ENCODE data around the gene TMEM182.

TMEM182 gene

GRCh38 chr2:102736410-102737409 is 25.1 kb upstream of the TMEM182 start:
- peaks cover 0 to 2% of the 10 kb centered on the region in 2 experiments for H3K36me3 ChIP-seq (ENCODE audit: control insufficient read depth in 1 of 2, insufficient read depth in 2 of 2, low read length in 2 of 2)
- H3K4me2 ChIP-seq (ENCODE audit: low read length): peak overlapping the region; percentile 88
- peak overlapping the region; percentile 90 for H4K12ac ChIP-seq (ENCODE audit: low read depth, low read length)
- H4K8ac ChIP-seq (ENCODE audit: low read depth, low read length): peak overlapping the region; percentile 94
- peaks cover 0 to 6% of the 10 kb centered on the region in 2 experiments for H3K4me1 ChIP-seq (ENCODE audit: control insufficient read depth in 1 of 2, insufficient read depth in 2 of 2, low read length in 2 of 2)
- H3K9me3 ChIP-seq (ENCODE audit: insufficient read depth, low read depth, low read length): no peaks in the 10 kb centered on the region
- H2BK5ac ChIP-seq (ENCODE audit: low read depth, low read length, poor library complexity): peak overlapping the region; percentile 65
- peaks cover 8% of the 10 kb centered on the region for H3K79me2 ChIP-seq (ENCODE audit: control insufficient read depth, insufficient read depth, low read length, poor library complexity)
- peak overlapping the region; percentile 91 for H3K4me3 ChIP-seq (ENCODE audit: low read depth, low read length)
- H2BK12ac ChIP-seq (ENCODE audit: low read length): no peak overlapping the region
- peak; percentile 64 to 89 for DNase-seq
- peaks cover 9% of the 10 kb centered on the region for H3K79me1 ChIP-seq (ENCODE audit: low read length)
- peak overlapping the region; percentile 85 for H3K18ac ChIP-seq (ENCODE audit: low read length)
- H3K4ac ChIP-seq (ENCODE audit: low read depth, low read length): peak overlapping the region; percentile 73
- peak overlapping the region; percentile 71 for H3K9ac ChIP-seq (ENCODE audit: low read length)
- H2AK5ac ChIP-seq (ENCODE audit: low read length): no peak overlapping the region
- H3K23ac ChIP-seq (ENCODE audit: low read length): no peak overlapping the region
- H3K27me3 ChIP-seq (ENCODE audit: insufficient read depth, low read length): no peaks in the 10 kb centered on the region
- H2BK120ac ChIP-seq (ENCODE audit: insufficient read depth, low read length, poor library complexity): peak overlapping the region; percentile 92
- peak overlapping the region; percentile 10 for H3K27ac ChIP-seq (ENCODE audit: low read depth, low read length)
- H4K91ac ChIP-seq (ENCODE audit: low read depth, low read length): peak overlapping the region; percentile 89
- H3K14ac ChIP-seq (ENCODE audit: low read length): peak overlapping the region; percentile 90
- peak overlapping the region; percentile 99 for H2AFZ ChIP-seq (ENCODE audit: insufficient read depth, low read length, poor library complexity)
- WGBS (ENCODE audit: extremely low coverage, insufficient coverage, insufficient read length): no CpG with 5 or more reads among the region's 52 CpGs

- no peaks in the 10 kb centered on the region for H3K27me3 ChIP-seq (ENCODE audit: insufficient read depth, low read length)
- H3K9ac ChIP-seq (ENCODE audit: low read length): no peak overlapping the region
- H3K27ac ChIP-seq (ENCODE audit: low read depth, low read length): no peak overlapping the region
- no peaks in the 10 kb centered on the region for H3K36me3 ChIP-seq (ENCODE audit: control insufficient read depth in 1 of 2, insufficient read depth in 2 of 2, low read length in 2 of 2)
- H4K91ac ChIP-seq (ENCODE audit: low read depth, low read length): no peak overlapping the region
- no peak overlapping the region for H2BK12ac ChIP-seq (ENCODE audit: low read length)
- peaks cover 0 to 6% of the 10 kb centered on the region in 2 experiments for H3K4me1 ChIP-seq (ENCODE audit: control insufficient read depth in 1 of 2, insufficient read depth in 2 of 2, low read length in 2 of 2)
- H3K23ac ChIP-seq (ENCODE audit: low read length): no peak overlapping the region
- H3K4ac ChIP-seq (ENCODE audit: low read depth, low read length): no peak overlapping the region
- H2AFZ ChIP-seq (ENCODE audit: insufficient read depth, low read length, poor library complexity): no peak overlapping the region
- no peak overlapping the region for H3K4me2 ChIP-seq (ENCODE audit: low read length)
- no peak overlapping the region for H2BK120ac ChIP-seq (ENCODE audit: insufficient read depth, low read length, poor library complexity)
- H2AK5ac ChIP-seq (ENCODE audit: low read length): no peak overlapping the region
- peaks cover 9% of the 10 kb centered on the region for H3K79me1 ChIP-seq (ENCODE audit: low read length)
- no peak overlapping the region for H4K12ac ChIP-seq (ENCODE audit: low read depth, low read length)
- DNase-seq: no peak
- no peaks in the 10 kb centered on the region for H3K9me3 ChIP-seq (ENCODE audit: insufficient read depth, low read depth, low read length)
- WGBS (ENCODE audit: extremely low coverage, insufficient coverage, insufficient read length): 100% methylated on average over 1 of the region's 1 CpG
- no peak overlapping the region for H4K8ac ChIP-seq (ENCODE audit: low read depth, low read length)
- H3K79me2 ChIP-seq (ENCODE audit: control insufficient read depth, insufficient read depth, low read length, poor library complexity): peaks cover 8% of the 10 kb centered on the region
- no peak overlapping the region for H2BK5ac ChIP-seq (ENCODE audit: low read depth, low read length, poor library complexity)
- H3K4me3 ChIP-seq (ENCODE audit: low read depth, low read length): no peak overlapping the region
- no peak overlapping the region for H3K14ac ChIP-seq (ENCODE audit: low read length)
- H3K18ac ChIP-seq (ENCODE audit: low read length): no peak overlapping the region
These were observed 24.4 kb upstream of the TMEM182 start for GRCh38 chr2:102737431-102737830.

GRCh38 chr2:102743259-102743658 is 18.6 kb upstream of the TMEM182 start:
- no peaks in the 10 kb centered on the region for H3K4me1 ChIP-seq (ENCODE audit: control insufficient read depth in 1 of 2, insufficient read depth in 2 of 2, low read length in 2 of 2)
- H2AFZ ChIP-seq (ENCODE audit: insufficient read depth, low read length, poor library complexity): no peak overlapping the region
- no peak overlapping the region for H4K91ac ChIP-seq (ENCODE audit: low read depth, low read length)
- no CpG with 5 or more reads among the region's 3 CpGs for WGBS (ENCODE audit: extremely low coverage, insufficient coverage, insufficient read length)
- peaks cover 2% of the 10 kb centered on the region for H3K9me3 ChIP-seq (ENCODE audit: insufficient read depth, low read depth, low read length)
- no peak overlapping the region for H2BK12ac ChIP-seq (ENCODE audit: low read length)
- DNase-seq: no peak
- no peak overlapping the region for H4K12ac ChIP-seq (ENCODE audit: low read depth, low read length)
- no peaks in the 10 kb centered on the region for H3K79me1 ChIP-seq (ENCODE audit: low read length)
- H3K9ac ChIP-seq (ENCODE audit: low read length): no peak overlapping the region
- no peak overlapping the region for H3K14ac ChIP-seq (ENCODE audit: low read length)
- H3K36me3 ChIP-seq (ENCODE audit: control insufficient read depth in 1 of 2, insufficient read depth in 2 of 2, low read length in 2 of 2): no peaks in the 10 kb centered on the region
- H4K8ac ChIP-seq (ENCODE audit: low read depth, low read length): no peak overlapping the region
- no peaks in the 10 kb centered on the region for H3K79me2 ChIP-seq (ENCODE audit: control insufficient read depth, insufficient read depth, low read length, poor library complexity)
- H3K4me2 ChIP-seq (ENCODE audit: low read length): no peak overlapping the region
- H3K4me3 ChIP-seq (ENCODE audit: low read depth, low read length): no peak overlapping the region
- H2BK120ac ChIP-seq (ENCODE audit: insufficient read depth, low read length, poor library complexity): no peak overlapping the region
- no peaks in the 10 kb centered on the region for H3K27me3 ChIP-seq (ENCODE audit: insufficient read depth, low read length)
- H3K27ac ChIP-seq (ENCODE audit: low read depth, low read length): no peak overlapping the region
- H3K18ac ChIP-seq (ENCODE audit: low read length): no peak overlapping the region
- H2BK5ac ChIP-seq (ENCODE audit: low read depth, low read length, poor library complexity): no peak overlapping the region
- no peak overlapping the region for H3K4ac ChIP-seq (ENCODE audit: low read depth, low read length)
- H2AK5ac ChIP-seq (ENCODE audit: low read length): no peak overlapping the region
- H3K23ac ChIP-seq (ENCODE audit: low read length): no peak overlapping the region

- no peaks in the 10 kb centered on the region for H3K36me3 ChIP-seq (ENCODE audit: control insufficient read depth in 1 of 2, insufficient read depth in 2 of 2, low read length in 2 of 2)
- H3K4me1 ChIP-seq (ENCODE audit: control insufficient read depth in 1 of 2, insufficient read depth in 2 of 2, low read length in 2 of 2): no peaks in the 10 kb centered on the region
- H3K9ac ChIP-seq (ENCODE audit: low read length): no peak overlapping the region
- no peak overlapping the region for H2AK5ac ChIP-seq (ENCODE audit: low read length)
- DNase-seq: no peak
- no peak overlapping the region for H3K18ac ChIP-seq (ENCODE audit: low read length)
- peaks cover 2% of the 10 kb centered on the region for H3K9me3 ChIP-seq (ENCODE audit: insufficient read depth, low read depth, low read length)
- no peak overlapping the region for H4K91ac ChIP-seq (ENCODE audit: low read depth, low read length)
- H3K27me3 ChIP-seq (ENCODE audit: insufficient read depth, low read length): no peaks in the 10 kb centered on the region
- H2BK5ac ChIP-seq (ENCODE audit: low read depth, low read length, poor library complexity): no peak overlapping the region
- no peak overlapping the region for H2AFZ ChIP-seq (ENCODE audit: insufficient read depth, low read length, poor library complexity)
- H3K79me1 ChIP-seq (ENCODE audit: low read length): no peaks in the 10 kb centered on the region
- no peak overlapping the region for H4K12ac ChIP-seq (ENCODE audit: low read depth, low read length)
- H3K4ac ChIP-seq (ENCODE audit: low read depth, low read length): no peak overlapping the region
- no peak overlapping the region for H2BK12ac ChIP-seq (ENCODE audit: low read length)
- H3K4me3 ChIP-seq (ENCODE audit: low read depth, low read length): no peak overlapping the region
- WGBS (ENCODE audit: extremely low coverage, insufficient coverage, insufficient read length): no CpG with 5 or more reads among the region's 4 CpGs
- no peak overlapping the region for H4K8ac ChIP-seq (ENCODE audit: low read depth, low read length)
- H3K27ac ChIP-seq (ENCODE audit: low read depth, low read length): no peak overlapping the region
- H3K14ac ChIP-seq (ENCODE audit: low read length): no peak overlapping the region
- no peak overlapping the region for H2BK120ac ChIP-seq (ENCODE audit: insufficient read depth, low read length, poor library complexity)
- H3K23ac ChIP-seq (ENCODE audit: low read length): no peak overlapping the region
- H3K79me2 ChIP-seq (ENCODE audit: control insufficient read depth, insufficient read depth, low read length, poor library complexity): no peaks in the 10 kb centered on the region
- no peak overlapping the region for H3K4me2 ChIP-seq (ENCODE audit: low read length)
These were observed 13.7 kb upstream of the TMEM182 start for GRCh38 chr2:102748107-102748506.

Measured in trophoblast cell (in vitro differentiated cells and primary cell).